CD4-positive, alpha-beta memory T cell (primary cell): ENCODE data around the gene CDC42BPG. TPM values are rescaled to one million over a fixed set of nuclear protein-coding genes. Genes with fewer than 3 reads are reported as not detected.
"Not testable (repeated sequence)": the region's sequence is repeated elsewhere in the genome, so short reads cannot be mapped to it uniquely, and the experiment has no call there.

ENCODE experiments used
- CTCF ChIA-PET: fragments of 350-600 bp; sonication (Branson Sonifier 250); formaldehyde crosslinking; loops from one replicate; lab custom pipeline; 2021; ENCODE audit warnings: inconsistent platforms; ENCODE audit not compliant: partially characterized antibody; lab: Charles Lee
- POLR2A ChIA-PET: fragments of 350-600 bp; sonication (Branson Sonifier 250); formaldehyde crosslinking; loops from one replicate; lab custom pipeline; 2021; ENCODE audit not compliant: partially characterized antibody; lab: Charles Lee
- DNase-seq, 5 donors: peaks; one replicate each; pipeline versions ENCODE4 v3.0.0 to v3.0.0-alpha.2; 2020 to 2022; ENCODE audit warnings: mixed read lengths in 1 of 5
- H3K27ac ChIP-seq: one replicate; pipeline ENCODE4 v1.7.0; 2013; ENCODE audit warnings: low read depth, low read length
- H3K27me3 ChIP-seq: 2 replicates; pipeline ENCODE4 v1.7.0; 2013; ENCODE audit warnings: mild to moderate bottlenecking, low read length, moderate library complexity; ENCODE audit not compliant: insufficient read depth
- H3K36me3 ChIP-seq: 2 replicates; pipeline ENCODE4 v1.7.0; 2013; ENCODE audit warnings: mild to moderate bottlenecking, low read length, moderate library complexity; ENCODE audit not compliant: insufficient read depth
- H3K4me1 ChIP-seq: 2 replicates; pipeline ENCODE4 v1.7.0; 2013; ENCODE audit warnings: mild to moderate bottlenecking, low read length, moderate library complexity; ENCODE audit not compliant: insufficient read depth
- H3K4me3 ChIP-seq, 2 donors: one replicate each; pipeline ENCODE4 v1.7.0; 2013; ENCODE audit warnings: low read length in 2 of 2, mild to moderate bottlenecking in 1 of 2
- H3K9me3 ChIP-seq, 2 donors: one replicate each; pipeline ENCODE4 v1.7.0; 2013; ENCODE audit warnings: low read length in 2 of 2, control low read depth in 1 of 2; ENCODE audit not compliant: control insufficient read depth in 1 of 2
- H3K27ac Mint-ChIP-seq, 7 donors: one replicate each; pipeline ENCODE4 v1.8.0; 2020 to 2021; ENCODE audit warnings: mixed read lengths in 7 of 7, mild to moderate bottlenecking in 6 of 7, inconsistent platforms in 3 of 7, moderate library complexity in 3 of 7
- H3K27me3 Mint-ChIP-seq, 2 donors: one replicate each; pipeline ENCODE4 v1.8.0; 2020 to 2021; ENCODE audit warnings: mixed read lengths in 2 of 2
- H3K36me3 Mint-ChIP-seq, 2 donors: one replicate each; pipeline ENCODE4 v1.8.0; 2020 to 2021; ENCODE audit warnings: mixed read lengths in 2 of 2, inconsistent platforms in 1 of 2, mild to moderate bottlenecking in 1 of 2
- H3K4me1 Mint-ChIP-seq, 4 donors: one replicate each; pipeline ENCODE4 v1.8.0; 2020 to 2021; ENCODE audit warnings: mixed read lengths in 4 of 4, mild to moderate bottlenecking in 1 of 4
- H3K4me3 Mint-ChIP-seq, 8 donors: one replicate each; pipeline ENCODE4 v1.8.0; 2020 to 2021; ENCODE audit warnings: mixed read lengths in 8 of 8, mild to moderate bottlenecking in 7 of 8, moderate library complexity in 6 of 8, inconsistent platforms in 3 of 8
- H3K9me3 Mint-ChIP-seq, 8 donors: one replicate each; pipeline ENCODE4 v1.8.0; 2020 to 2021; ENCODE audit warnings: mixed read lengths in 8 of 8, mild to moderate bottlenecking in 5 of 8, inconsistent platforms in 3 of 8, moderate library complexity in 1 of 8
- intact Hi-C: fragments of 100-400 bp; cut with micrococcal nuclease; formaldehyde crosslinking; loops from one replicate; pipeline ENCODE4 v1.15.1; 2023
- polyA plus RNA-seq, 2 donors: library from polyadenylated mRNA; unstranded; fragments of 300-500 nt; fragmentation: Illumina TruSeq; gene quantifications; one replicate each; pipeline ENCODE4 v1.2.3, GENCODE V29; 2021
- total RNA-seq, 2 experiments: library from RNA; stranded (reverse); gene quantifications; one replicate each; pipeline ENCODE4 v1.2.3, GENCODE V29; 2021

CDC42BPG gene
- total and polyA plus RNA-seq, 4 experiments from 2014 or later: 0.62 to 9.0 (median 6.2) TPM; not detected in 1

DNA sequence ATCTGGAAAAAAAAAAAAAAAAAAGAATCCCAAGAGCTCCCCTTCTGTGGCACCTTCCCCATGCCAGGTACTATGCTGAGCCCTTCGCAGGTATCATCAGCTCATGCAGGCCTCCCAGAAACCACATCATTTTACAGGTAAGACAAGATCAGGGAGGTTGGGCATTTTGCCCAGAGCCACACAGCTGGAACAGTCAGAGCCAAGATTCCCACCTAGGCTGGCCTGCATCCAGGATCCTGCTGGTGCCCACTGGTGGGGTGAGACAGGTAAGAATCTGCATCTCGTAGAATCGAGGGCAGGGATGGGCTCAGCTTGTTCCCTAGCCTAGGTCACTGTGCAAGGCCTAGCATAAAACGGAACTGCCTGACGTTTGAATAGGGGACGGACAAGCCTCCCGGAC lies 18.4 kb downstream of the CDC42BPG start:
- Histone ChIP-seq H3K9me3 (no peaks in the 10 kb centered on the region), H3K27me3 (no peaks in the 10 kb centered on the region), H3K4me3 (no peak overlapping the region), H3K36me3 (no peaks in the 10 kb centered on the region), H3K4me1 (no peaks in the 10 kb centered on the region), H3K27ac (no peak overlapping the region)
- H3K9me3 Mint-ChIP-seq: no peaks in the 10 kb centered on the region
- H3K4me1 Mint-ChIP-seq: no peaks in the 10 kb centered on the region
- DNase-seq: peak in 1 of 5 donors; percentile 5
- no peak overlapping the region for H3K27ac Mint-ChIP-seq
- CTCF ChIA-PET: no interaction called here
- intact Hi-C loops: no loop called here
- POLR2A ChIA-PET: no interaction called here
- H3K27me3 Mint-ChIP-seq: no peaks in the 10 kb centered on the region
- no peak overlapping the region for H3K4me3 Mint-ChIP-seq
- peaks cover 8 to 10% of the 10 kb centered on the region in 2 donors for H3K36me3 Mint-ChIP-seq

DNA sequence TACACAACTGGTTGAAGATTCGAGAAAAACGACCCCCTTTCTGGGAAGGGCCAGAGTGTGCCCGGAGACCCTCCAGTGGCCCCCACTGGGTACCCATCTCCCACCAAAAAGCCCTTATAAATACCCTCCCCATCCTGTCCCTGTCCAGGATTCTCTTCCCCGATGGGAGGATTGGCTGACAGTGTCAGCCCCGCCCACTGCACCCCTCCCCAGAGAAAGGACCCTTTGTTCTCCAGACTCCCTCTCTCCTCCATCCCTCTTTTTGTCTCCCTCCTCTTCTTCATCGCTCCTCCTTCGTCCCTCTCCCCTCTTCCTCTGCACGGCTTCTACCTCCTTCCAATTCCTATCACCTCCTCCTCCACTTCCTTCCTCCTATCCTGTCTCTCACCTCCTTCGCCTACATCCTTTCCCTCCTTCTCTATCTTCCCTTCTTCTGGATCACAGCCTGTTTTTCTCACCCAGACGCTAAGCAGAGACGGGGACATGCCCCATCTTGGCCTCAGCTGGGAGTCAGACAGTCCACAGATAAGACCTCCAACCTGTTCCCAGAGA lies 20.8 kb downstream of the CDC42BPG start:
- CTCF ChIA-PET: no interaction called here
- Mint-ChIP-seq H3K9me3 (no peaks in the 10 kb centered on the region), H3K4me1 (no peaks in the 10 kb centered on the region), H3K27me3 (no peaks in the 10 kb centered on the region), H3K4me3 (no peak overlapping the region), H3K27ac (no peak overlapping the region), H3K36me3 (peaks cover 8 to 10% of the 10 kb centered on the region in 2 donors)
- Histone ChIP-seq H3K27me3 (no peaks in the 10 kb centered on the region), H3K4me1 (no peaks in the 10 kb centered on the region), H3K4me3 (no peak overlapping the region), H3K9me3 (no peaks in the 10 kb centered on the region), H3K27ac (no peak overlapping the region), H3K36me3 (no peaks in the 10 kb centered on the region)
- peak in 1 of 5 donors; percentile 7 for DNase-seq
- intact Hi-C loops: no loop called here
- POLR2A ChIA-PET: no interaction called here

DNA sequence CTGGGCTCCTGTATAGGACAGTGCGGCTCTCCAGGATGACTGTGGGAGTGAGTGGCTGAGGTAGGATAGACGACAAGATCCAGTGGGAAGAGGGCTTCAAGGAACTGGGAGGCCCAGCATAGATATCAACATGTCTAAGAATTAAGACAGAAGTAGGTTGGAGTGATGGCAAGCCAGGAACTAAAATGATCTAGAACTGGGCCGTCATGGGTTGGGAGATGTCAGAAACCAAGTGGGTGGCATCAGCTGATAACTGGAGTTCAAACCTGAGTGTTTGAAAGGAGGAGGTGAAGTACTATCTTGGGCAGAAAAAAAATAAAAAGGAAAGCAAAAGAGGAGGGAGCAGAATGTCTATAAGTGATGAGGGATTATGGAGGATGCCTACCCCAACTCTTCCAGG lies 27.0 kb downstream of the CDC42BPG start:
- Mint-ChIP-seq H3K27ac (no peak overlapping the region), H3K27me3 (no peaks in the 10 kb centered on the region), H3K9me3 (no peaks in the 10 kb centered on the region), H3K4me3 (no peak overlapping the region), H3K36me3 (no peaks in the 10 kb centered on the region), H3K4me1 (no peaks in the 10 kb centered on the region)
- no peaks in the 10 kb centered on the region for H3K36me3 ChIP-seq
- ChIA-PET POLR2A (no interaction called here), CTCF (no interaction called here)
- H3K27me3 ChIP-seq: no peaks in the 10 kb centered on the region
- no peak overlapping the region for H3K4me3 ChIP-seq
- no peaks in the 10 kb centered on the region for H3K4me1 ChIP-seq
- no peaks in the 10 kb centered on the region for H3K9me3 ChIP-seq
- H3K27ac ChIP-seq: no peak overlapping the region
- intact Hi-C loops: no loop called here
- DNase-seq: no peak

DNA sequence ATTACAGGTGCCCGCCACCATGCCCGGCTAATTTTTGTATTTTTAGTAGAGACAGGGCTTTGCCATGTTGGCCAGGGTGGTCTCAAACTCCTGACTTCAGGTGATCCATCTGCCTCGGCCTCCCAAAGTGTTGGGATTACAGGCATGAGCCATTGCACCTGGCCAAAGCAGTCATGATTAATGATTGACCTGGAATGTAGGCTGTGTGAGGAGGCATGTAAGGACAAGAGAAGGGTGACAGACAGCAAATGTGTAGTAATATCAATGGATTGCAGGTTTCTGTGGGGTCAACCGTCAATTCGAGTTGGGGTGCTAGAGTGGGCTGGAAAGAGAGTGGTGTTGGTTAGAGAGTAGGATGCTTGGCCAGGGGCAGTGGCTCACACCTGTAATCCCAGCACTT lies 29.0 kb downstream of the CDC42BPG start:
- H3K36me3 ChIP-seq, H3K4me3 Mint-ChIP-seq, intact Hi-C loops, H3K9me3 ChIP-seq, H3K4me3 ChIP-seq, H3K9me3 Mint-ChIP-seq, H3K27ac ChIP-seq, H3K36me3 Mint-ChIP-seq, DNase-seq, H3K27me3 Mint-ChIP-seq, H3K4me1 ChIP-seq, H3K27me3 ChIP-seq, H3K4me1 Mint-ChIP-seq: not testable (repeated sequence)
- POLR2A ChIA-PET: interaction anchor here (0.6 kb wide), 1 partner anchor 157 kb away, joined by 3 read pairs; no protein-coding TSS in a partner anchor
- peak overlapping the region in 1 of 7 donors; percentile 49 for H3K27ac Mint-ChIP-seq
- CTCF ChIA-PET: interaction anchor here (1.1 kb wide), 1 partner anchor 24 kb away, joined by 3 read pairs; no protein-coding TSS in a partner anchor

DNA sequence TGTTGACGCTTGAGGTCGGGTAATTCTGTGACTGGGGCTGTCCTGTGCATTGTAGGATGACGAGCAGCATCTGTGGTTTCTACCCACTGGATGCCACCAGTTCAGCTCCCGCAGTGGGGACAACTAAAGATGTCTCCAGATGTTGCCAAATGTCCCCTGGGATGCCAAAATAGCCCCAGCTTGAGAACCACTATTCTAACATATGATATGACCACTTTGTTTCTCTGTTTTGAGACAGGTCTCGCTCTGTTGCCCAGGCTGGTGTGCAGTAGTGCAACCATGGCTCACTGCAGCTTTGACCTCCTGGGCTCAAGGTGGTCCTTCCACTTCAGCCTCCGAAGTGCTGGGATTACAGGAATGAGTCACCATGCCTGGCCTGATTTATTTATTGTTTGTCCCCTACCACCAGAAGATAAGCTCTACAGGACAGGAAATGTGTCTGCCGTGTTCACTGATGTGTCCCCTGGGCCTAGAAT lies 29.7 kb downstream of the CDC42BPG start:
- Mint-ChIP-seq H3K27ac (no peak overlapping the region), H3K4me1 (peaks cover 3 to 14% (median 9%) of the 10 kb centered on the region in 4 donors), H3K27me3 (no peaks in the 10 kb centered on the region), H3K36me3 (peaks cover 0 to 6% of the 10 kb centered on the region in 2 donors), H3K4me3 (no peak overlapping the region), H3K9me3 (no peaks in the 10 kb centered on the region)
- no peak overlapping the region for H3K4me3 ChIP-seq
- H3K36me3 ChIP-seq: no peaks in the 10 kb centered on the region
- ChIA-PET CTCF (interaction anchor here (0.6 kb wide), 2 partner anchors 280 to 1486 kb away, joined by 3 to 4 read pairs; no protein-coding TSS in a partner anchor), POLR2A (no interaction called here)
- DNase-seq: no peak
- H3K27me3 ChIP-seq: no peaks in the 10 kb centered on the region
- no peak overlapping the region for H3K27ac ChIP-seq
- no peaks in the 10 kb centered on the region for H3K9me3 ChIP-seq
- intact Hi-C loops: no loop called here
- H3K4me1 ChIP-seq: peaks cover 1% of the 10 kb centered on the region

DNA sequence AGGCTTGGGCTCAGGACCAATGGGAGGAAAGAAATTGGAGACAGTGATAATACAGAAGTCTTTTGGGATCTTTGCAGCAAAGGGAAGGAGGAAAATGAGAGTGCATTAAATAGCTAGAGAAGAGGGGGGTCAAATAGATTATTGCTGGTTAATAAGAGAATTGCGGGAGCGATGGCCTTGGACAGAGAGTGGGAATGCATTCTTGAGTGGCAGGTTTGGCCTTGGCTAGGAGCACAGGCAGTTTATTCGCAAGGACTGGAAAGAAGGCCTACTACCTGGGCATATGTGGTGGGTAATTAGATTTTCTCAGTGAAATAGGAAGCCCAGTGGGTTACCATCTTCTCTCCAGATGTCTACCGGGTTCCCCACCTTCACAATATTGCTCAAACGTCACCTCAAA lies 30.6 kb downstream of the CDC42BPG start:
- CTCF ChIA-PET: interaction anchor here (1.4 kb wide), 1 partner anchor 33 kb away, joined by 4 read pairs; no protein-coding TSS in a partner anchor
- no peaks in the 10 kb centered on the region for H3K36me3 ChIP-seq
- intact Hi-C loops: no loop called here
- no peak overlapping the region for H3K4me3 Mint-ChIP-seq
- H3K4me3 ChIP-seq: no peak overlapping the region
- no peak overlapping the region for H3K27ac ChIP-seq
- no peaks in the 10 kb centered on the region for H3K27me3 ChIP-seq
- POLR2A ChIA-PET: no interaction called here
- peaks cover 0 to 9% of the 10 kb centered on the region in 2 donors for H3K36me3 Mint-ChIP-seq
- no peaks in the 10 kb centered on the region for H3K9me3 Mint-ChIP-seq
- H3K9me3 ChIP-seq: no peaks in the 10 kb centered on the region
- no peak for DNase-seq
- H3K4me1 Mint-ChIP-seq: peaks cover 9 to 20% (median 15%) of the 10 kb centered on the region in 4 donors
- H3K27ac Mint-ChIP-seq: no peak overlapping the region
- H3K27me3 Mint-ChIP-seq: no peaks in the 10 kb centered on the region
- peaks cover 10% of the 10 kb centered on the region for H3K4me1 ChIP-seq

DNA sequence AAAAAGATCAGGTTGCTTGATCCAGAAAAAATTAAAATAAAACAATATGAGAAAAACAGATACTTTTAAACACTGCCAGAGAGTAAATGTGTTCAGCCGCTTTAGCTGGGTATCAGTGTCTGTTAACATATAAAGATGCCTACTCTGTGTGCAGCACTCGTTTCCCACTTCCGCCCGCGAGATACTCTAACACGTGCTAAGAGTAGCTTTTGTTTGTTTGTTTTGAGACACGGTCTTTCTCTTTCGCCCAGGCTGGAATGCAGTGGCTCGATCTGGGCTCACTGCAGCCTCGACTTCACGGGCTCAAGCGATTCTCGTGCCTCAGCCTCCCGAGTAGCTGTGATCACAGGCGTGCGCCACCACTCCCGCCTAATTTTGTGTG lies 33.6 kb downstream of the CDC42BPG start:
- H3K27ac Mint-ChIP-seq: peak overlapping the region; percentile 78 to 97 (median 95)
- H3K27me3 ChIP-seq: no peaks in the 10 kb centered on the region
- H3K9me3 Mint-ChIP-seq: no peaks in the 10 kb centered on the region
- H3K9me3 ChIP-seq: no peaks in the 10 kb centered on the region
- peak overlapping the region; percentile 79 for H3K27ac ChIP-seq
- H3K36me3 Mint-ChIP-seq: peaks cover 11 to 19% of the 10 kb centered on the region in 2 donors
- H3K4me3 Mint-ChIP-seq: peak overlapping the region; percentile 92 to 99 (median 95)
- peaks cover 3% of the 10 kb centered on the region for H3K36me3 ChIP-seq
- ChIA-PET CTCF (interaction anchor here (1.1 to 1.6 kb wide), 6 partner anchors 10 to 122 kb away, joined by 3 to 5 read pairs (median 4); partner anchors contain the start of gene CDC42BPG), POLR2A (interaction anchor here (0.6 to 4.1 kb wide), 23 partner anchors 9 to 625 kb away, joined by 3 to 53 read pairs (median 4); partner anchors contain the start of genes CDC42BPG, EHD1, MAP4K2 and PPP2R5B)
- H3K27me3 Mint-ChIP-seq: no peaks in the 10 kb centered on the region
- peaks cover 9 to 31% (median 19%) of the 10 kb centered on the region in 4 donors for H3K4me1 Mint-ChIP-seq
- intact Hi-C loops: loop anchor here (1.0 to 2.0 kb wide), 2 partner anchors 33 to 34 kb away; partner anchors contain the start of genes CDC42BPG and SF1
- peak in 4 of 5 donors; percentile 65 to 81 (median 72) for DNase-seq
- H3K4me1 ChIP-seq: peaks cover 12% of the 10 kb centered on the region
- peak overlapping the region in 1 of 2 donors; percentile 96 for H3K4me3 ChIP-seq
